ENCODE measurements around the gene AUNIP.

GRCh38 chr1:25814549-25815087, 44.6 kb downstream of the AUNIP start:
- TF ChIP-seq CTCF (IDR thresholded peaks at IDR 0.05; ENCODE audit: insufficient read depth, low read length) (no peak), POLR2AphosphoS5 (IDR thresholded peaks at IDR 0.05; ENCODE audit: low read depth) (no peak), GABPA (IDR thresholded peaks at IDR 0.05; ENCODE audit: low read depth) (no peak)
